GM18526 (cell line): ENCODE data around the gene KRTAP20-3.

ENCODE experiments used
- POLR2A ChIP-seq: IDR thresholded peaks from 3 replicates; pipeline ENCODE4 v1.6.1; 2011; ENCODE audit not compliant: insufficient read length; ENCODE audit errors: extremely low read depth

The KRTAP20-3 gene

GRCh38 chr21:30646904-30647414 lies 4.3 kb downstream of the KRTAP20-3 start:
- TF ChIP-seq POLR2A = no peak

GRCh38 chr21:30652891-30653290 lies 10.2 kb downstream of the KRTAP20-3 start:
- no peak for TF ChIP-seq POLR2A

GRCh38 chr21:30668776-30669175 lies 26.1 kb downstream of the KRTAP20-3 start:
- no peak for TF ChIP-seq POLR2A

GRCh38 chr21:30672985-30673650 lies 30.5 kb downstream of the KRTAP20-3 start:
- no peak for TF ChIP-seq POLR2A

DNA sequence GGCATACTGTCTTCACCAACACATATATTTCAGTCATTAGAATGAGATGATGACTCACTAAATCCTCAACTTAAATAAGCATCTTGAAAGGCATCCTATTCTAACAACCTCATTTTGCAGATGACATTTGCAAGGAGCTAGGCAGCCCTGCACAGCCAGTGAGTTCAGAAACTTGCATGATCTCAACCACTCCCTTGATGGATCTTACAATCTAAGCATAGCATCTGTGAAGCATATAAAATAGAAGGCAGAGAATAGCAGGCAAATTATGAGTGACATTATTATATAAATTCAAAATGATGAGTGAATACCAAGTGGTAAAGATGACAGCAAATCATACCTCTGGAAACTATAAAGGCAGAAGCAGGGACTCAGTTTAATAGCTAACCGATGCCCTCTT lies 31.6 kb downstream of the KRTAP20-3 start:
- TF ChIP-seq POLR2A = no peak

GRCh38 chr21:30676737-30677136 lies 34.1 kb downstream of the KRTAP20-3 start:
- no peak for TF ChIP-seq POLR2A

DNA sequence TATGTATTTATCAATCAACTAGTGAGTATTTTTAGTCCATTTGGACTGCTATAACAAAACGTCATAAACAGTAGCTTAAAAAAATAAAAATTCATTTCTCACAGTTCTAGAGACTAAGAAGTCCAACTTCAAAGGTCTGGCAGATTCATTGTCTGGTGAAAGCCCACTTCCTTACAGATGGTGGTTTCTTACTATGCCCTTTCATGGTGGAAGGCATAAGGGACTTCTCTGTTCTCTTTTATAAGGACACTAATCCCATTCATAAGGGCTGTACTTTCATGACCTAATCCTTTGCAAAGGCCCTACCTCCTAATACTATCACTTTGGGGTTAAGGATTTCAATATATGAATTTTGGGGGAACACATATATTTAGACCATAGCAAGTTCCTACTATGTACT lies 37.9 kb downstream of the KRTAP20-3 start:
- no peak for TF ChIP-seq POLR2A

- TF ChIP-seq POLR2A = no peak
These were observed 41.8 kb downstream of the KRTAP20-3 start for GRCh38 chr21:30684506-30684905.

GRCh38 chr21:30689822-30690221 lies 47.2 kb downstream of the KRTAP20-3 start:
- no peak for TF ChIP-seq POLR2A
